Measurements from ENCODE around the gene SEC22C. TPM values are rescaled to one million over a fixed set of nuclear protein-coding genes. Genes with fewer than 3 reads are reported as not detected.

Gene SEC22C
- total and polyA plus RNA-seq, 2 donors (not counting 1 experiment from before 2014, with no cell fraction given) = 19.2 to 44.8 TPM

GRCh38 chr3:42569593-42570142, 12.1 kb downstream of the SEC22C start:
- no peak for ATAC-seq (ENCODE audit: low read depth)
- Mint-ChIP-seq H3K27me3 (no peaks in the 10 kb centered on the region), H3K4me1 (peaks cover 2% of the 10 kb centered on the region), H3K9me3 (ENCODE audit: insufficient read depth) (peaks cover 2% of the 10 kb centered on the region), H3K4me3 (no peak overlapping the region), H3K27ac (no peak overlapping the region)
- H3K4me3 ChIP-seq (ENCODE audit: control extremely low read depth in 1 of 5, extremely low read depth in 1 of 5, insufficient read depth in 1 of 5, low read depth in 2 of 5, low read length in 4 of 5) = no peak overlapping the region
- H3K9ac ChIP-seq (ENCODE audit: low read length) = no peak overlapping the region
- H3K36me3 ChIP-seq (replicated peaks in 1 of 2; ENCODE audit: control extremely low read depth in 1 of 2, control insufficient read depth in 1 of 2, extremely low read depth in 1 of 2, insufficient read depth in 2 of 2, low read length in 1 of 2) = peaks cover 2 to 33% of the 10 kb centered on the region in 2 experiments
- H3K79me2 ChIP-seq (ENCODE audit: control insufficient read depth, insufficient read depth, low read length) = peaks cover 55% of the 10 kb centered on the region
- no peaks in the 10 kb centered on the region for H3K27me3 ChIP-seq (replicated peaks in 1 of 4; ENCODE audit: control extremely low read depth in 1 of 4, control insufficient read depth in 3 of 4, insufficient read depth in 4 of 4, low read length in 3 of 4)
- ChIA-PET CTCF (interaction anchor here (1.0 kb wide), 1 partner anchor 9 kb away, joined by 5 read pairs; no protein-coding TSS in a partner anchor), POLR2A (no interaction called here)
- no peak overlapping the region for H3K4me2 ChIP-seq (replicated peaks; ENCODE audit: low read depth, low read length, poor library complexity, severe bottlenecking)
- no peaks in the 10 kb centered on the region for H3K4me1 ChIP-seq (ENCODE audit: control insufficient read depth in 2 of 2, insufficient read depth in 2 of 2, low read length in 2 of 2)
- no peak overlapping the region for H3K27ac ChIP-seq (ENCODE audit: low read length in 2 of 2)
- peaks cover 6 to 8% (median 7%) of the 10 kb centered on the region in 3 donors for H3K9me3 ChIP-seq (ENCODE audit: control extremely low read depth in 1 of 3, control insufficient read depth in 2 of 3, insufficient read depth in 1 of 3, low read length in 2 of 3)
- H4K20me1 ChIP-seq (ENCODE audit: control insufficient read depth, insufficient read depth, low read length, poor library complexity, severe bottlenecking) = no peaks in the 10 kb centered on the region
- H2AFZ ChIP-seq (ENCODE audit: insufficient read depth, low read depth, low read length, poor library complexity, severe bottlenecking) = no peak overlapping the region
- no peak for TF ChIP-seq CTCF (IDR thresholded peaks at IDR 0.05)
- TF ChIP-seq EZH2 (IDR thresholded peaks at IDR 0.05; ENCODE audit: borderline replicate concordance, insufficient read depth, low read depth, low read length, poor library complexity, severe bottlenecking) = no peak
- DNase-seq = no peak
- intact Hi-C loops (cut with micrococcal nuclease) = loop anchor here (5.0 kb wide), 1 partner anchor 43 kb away; no protein-coding TSS in a partner anchor
- WGBS (ENCODE audit: insufficient coverage) = 71% methylated on average over 1 of the region's 2 CpGs

- H3K4me3 ChIP-seq (ENCODE audit: control extremely low read depth in 1 of 5, extremely low read depth in 1 of 5, insufficient read depth in 1 of 5, low read depth in 2 of 5, low read length in 4 of 5) = no peak overlapping the region
- peaks cover 10% of the 10 kb centered on the region for H3K79me2 ChIP-seq (ENCODE audit: control insufficient read depth, insufficient read depth, low read length)
- H4K20me1 ChIP-seq (ENCODE audit: control insufficient read depth, insufficient read depth, low read length, poor library complexity, severe bottlenecking) = no peaks in the 10 kb centered on the region
- no peaks in the 10 kb centered on the region for H3K9me3 ChIP-seq (ENCODE audit: control extremely low read depth in 1 of 3, control insufficient read depth in 2 of 3, insufficient read depth in 1 of 3, low read length in 2 of 3)
- 83% methylated on average over 1 of the region's 3 CpGs for WGBS (ENCODE audit: insufficient coverage)
- intact Hi-C loops (cut with micrococcal nuclease) = no loop called here
- no peak for ATAC-seq (ENCODE audit: low read depth)
- H3K27me3 Mint-ChIP-seq = no peaks in the 10 kb centered on the region
- no peak overlapping the region for H3K9ac ChIP-seq (ENCODE audit: low read length)
- no peak overlapping the region for H2AFZ ChIP-seq (ENCODE audit: insufficient read depth, low read depth, low read length, poor library complexity, severe bottlenecking)
- no peak overlapping the region for H3K4me3 Mint-ChIP-seq
- TF ChIP-seq CTCF (IDR thresholded peaks at IDR 0.05) = no peak
- TF ChIP-seq EZH2 (IDR thresholded peaks at IDR 0.05; ENCODE audit: borderline replicate concordance, insufficient read depth, low read depth, low read length, poor library complexity, severe bottlenecking) = no peak
- peaks cover 4 to 65% of the 10 kb centered on the region in 2 experiments for H3K36me3 ChIP-seq (replicated peaks in 1 of 2; ENCODE audit: control extremely low read depth in 1 of 2, control insufficient read depth in 1 of 2, extremely low read depth in 1 of 2, insufficient read depth in 2 of 2, low read length in 1 of 2)
- H3K4me1 Mint-ChIP-seq = no peaks in the 10 kb centered on the region
- H3K4me1 ChIP-seq (ENCODE audit: control insufficient read depth in 2 of 2, insufficient read depth in 2 of 2, low read length in 2 of 2) = no peaks in the 10 kb centered on the region
- no peaks in the 10 kb centered on the region for H3K27me3 ChIP-seq (replicated peaks in 1 of 4; ENCODE audit: control extremely low read depth in 1 of 4, control insufficient read depth in 3 of 4, insufficient read depth in 4 of 4, low read length in 3 of 4)
- POLR2A ChIA-PET = no interaction called here
- H3K27ac Mint-ChIP-seq = no peak overlapping the region
- no peaks in the 10 kb centered on the region for H3K9me3 Mint-ChIP-seq (ENCODE audit: insufficient read depth)
- no peak for DNase-seq
- CTCF ChIA-PET = interaction anchor here (1.1 to 1.5 kb wide), 2 partner anchors 10 to 16 kb away, joined by 3 to 6 read pairs; no protein-coding TSS in a partner anchor
- no peak overlapping the region for H3K27ac ChIP-seq (ENCODE audit: low read length in 2 of 2)
- no peak overlapping the region for H3K4me2 ChIP-seq (replicated peaks; ENCODE audit: low read depth, low read length, poor library complexity, severe bottlenecking)
Observed at GRCh38 chr3:42562047-42562907, 19.5 kb downstream of the SEC22C start.

Data from B cell (primary cell).